Renal pelvis (tissue), 4 donors: ENCODE results near the gene ZNF331. TPM values are rescaled to one million over a fixed set of nuclear protein-coding genes. Genes with fewer than 3 reads are reported as not detected.

Experiments used
- DNase-seq: peaks from one replicate; pipeline ENCODE4 v3.0.0-alpha.2; 2013
- polyA plus RNA-seq, 3 donors: library from polyadenylated mRNA; unstranded; fragments of 120-200 nt; gene quantifications; one replicate each; pipeline ENCODE4 v1.2.1, GENCODE V29; 2013; ENCODE audit not compliant: insufficient read length in 3 of 3

ZNF331 gene
- polyA plus RNA-seq, 3 donors: 14.4 to 23.7 (median 22.4) TPM

DNA sequence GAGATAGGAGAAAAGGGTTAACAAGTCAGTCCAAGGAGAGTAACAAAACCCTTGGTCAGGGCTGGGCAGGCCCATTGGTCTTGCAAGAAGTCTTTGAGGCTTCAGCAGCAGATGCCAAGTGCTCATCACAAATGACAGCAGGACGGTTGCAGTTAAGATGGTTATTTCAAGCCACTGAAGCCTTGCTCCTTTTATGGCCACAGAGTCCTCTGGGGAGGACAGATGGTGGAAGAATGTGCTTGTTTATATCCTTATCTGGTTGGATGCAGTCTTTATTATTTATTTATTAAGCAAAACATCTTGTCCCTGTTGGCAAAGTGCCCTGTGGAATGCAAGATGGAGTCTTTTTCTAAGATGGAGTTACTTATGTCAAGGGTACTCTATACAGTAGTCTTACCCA is 19.2 kb upstream of the ZNF331 start:
- DNase-seq: no peak

DNA sequence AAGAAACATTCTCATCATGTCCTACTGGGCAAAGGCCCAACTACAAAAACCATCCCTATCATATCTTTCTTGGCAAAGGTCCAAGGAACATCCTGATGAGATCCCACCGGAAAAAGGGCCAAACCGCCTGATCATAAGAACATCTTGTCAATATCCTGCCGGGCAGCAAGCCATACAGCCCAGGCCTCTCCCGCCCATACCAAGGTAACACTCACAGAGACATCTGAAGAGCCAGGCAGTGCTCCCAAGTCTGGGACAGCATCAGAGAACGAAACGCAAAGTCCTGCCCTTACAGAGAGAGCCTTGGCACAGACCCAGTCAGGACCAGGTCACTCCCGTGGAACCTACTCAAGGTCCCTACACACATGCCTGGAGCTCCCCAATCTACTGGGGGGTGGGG is 18.5 kb upstream of the ZNF331 start:
- DNase-seq: no peak

DNA sequence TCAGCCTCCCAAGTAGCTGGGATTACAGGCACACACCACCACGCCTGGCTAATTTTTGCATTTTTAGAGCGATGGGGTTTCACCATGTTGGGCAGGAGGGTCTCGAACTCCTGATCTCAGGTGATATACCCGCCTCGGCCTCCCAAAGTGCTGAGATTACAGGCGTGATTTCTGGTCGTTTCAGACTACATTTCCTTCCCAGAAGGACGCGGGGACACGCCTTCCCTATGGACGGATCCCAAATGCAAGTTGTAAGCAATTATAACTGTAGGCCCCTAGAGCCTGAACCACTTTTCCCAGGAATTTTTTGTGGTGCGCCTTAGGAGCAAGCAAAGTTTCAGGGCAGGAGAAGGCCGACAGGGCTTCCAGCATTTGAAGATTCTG is 17.8 kb upstream of the ZNF331 start:
- DNase-seq: no peak

DNA sequence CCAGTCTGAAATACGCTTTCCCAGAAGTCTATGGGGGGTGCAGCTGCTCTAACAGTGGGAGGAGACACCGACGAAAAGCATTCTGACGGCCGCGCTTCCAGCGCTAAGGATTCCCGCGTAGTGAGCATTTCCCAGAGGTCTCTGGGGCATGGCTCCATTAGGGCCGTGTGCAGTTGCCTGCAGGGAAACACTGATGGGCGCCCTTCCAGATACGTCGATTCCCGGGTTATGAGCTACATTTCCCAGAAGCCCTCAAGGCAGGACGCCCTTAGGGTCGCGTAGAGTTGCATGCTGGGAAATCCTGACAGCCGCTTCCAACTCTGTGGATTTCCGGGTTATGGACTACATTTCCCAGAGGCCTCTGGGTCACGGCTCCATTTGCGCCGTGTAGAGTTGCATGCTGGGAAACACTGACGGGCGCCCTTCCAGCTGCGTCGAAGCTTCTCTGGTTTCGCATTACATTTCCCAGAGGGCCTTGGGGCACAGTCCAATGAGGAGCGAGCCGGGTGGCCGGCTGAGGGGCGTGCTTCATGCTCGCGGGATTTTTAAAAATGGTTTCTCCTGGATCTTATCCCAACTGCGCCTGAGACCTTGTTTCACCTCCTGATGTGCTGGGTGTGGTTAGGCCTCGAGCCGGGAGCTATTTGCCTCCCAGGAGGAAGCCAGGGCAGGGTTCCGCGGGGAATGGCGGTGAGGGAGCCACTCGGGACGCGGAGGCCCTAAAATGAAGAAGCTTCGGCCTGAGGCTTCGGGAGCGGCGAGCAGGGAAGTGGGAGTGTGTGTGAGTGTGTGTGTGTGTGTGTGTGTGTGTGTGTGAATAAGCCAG is 17.2 kb upstream of the ZNF331 start:
- peak; percentile 99 for DNase-seq

DNA sequence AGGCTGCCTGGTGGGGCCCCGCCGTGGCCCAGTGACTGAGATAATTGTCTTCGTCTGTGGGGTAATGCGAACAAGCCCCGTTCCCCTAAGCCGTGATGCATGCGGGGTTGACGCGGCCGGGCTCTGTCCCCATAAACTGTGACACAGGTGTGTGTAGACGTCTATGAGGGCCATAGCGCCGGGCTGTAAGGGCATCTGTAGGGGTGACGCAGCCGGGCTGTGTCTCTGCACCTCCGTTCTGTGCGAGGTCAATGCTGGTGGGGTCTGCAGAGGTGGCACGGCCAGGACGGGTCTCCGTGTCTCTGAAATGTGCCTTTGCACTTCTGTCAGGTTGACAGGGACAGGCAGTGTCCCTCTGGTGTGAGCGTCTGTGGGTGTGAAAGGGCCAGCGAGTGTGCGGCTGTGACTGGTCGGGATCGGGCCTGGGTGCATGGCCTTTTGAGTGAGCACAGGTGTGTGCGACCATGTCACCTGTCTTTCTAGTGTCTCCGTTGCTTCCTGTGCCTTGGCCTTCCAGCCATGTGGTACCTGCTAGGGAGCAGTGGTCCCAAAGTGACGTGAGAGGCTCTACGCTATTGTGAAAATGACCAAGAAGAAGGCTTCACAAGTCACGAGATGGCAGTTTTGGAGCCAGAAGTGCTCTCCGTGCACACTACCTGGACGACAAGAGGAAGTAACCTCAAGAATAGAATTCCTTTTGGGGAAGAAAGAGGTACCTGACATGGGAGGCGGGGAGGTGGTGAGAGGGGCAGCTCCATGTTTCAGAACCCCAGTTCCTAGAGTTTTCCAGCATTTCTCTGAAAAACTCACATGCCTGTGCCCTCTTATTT is 16.4 kb upstream of the ZNF331 start:
- DNase-seq: no peak

DNA sequence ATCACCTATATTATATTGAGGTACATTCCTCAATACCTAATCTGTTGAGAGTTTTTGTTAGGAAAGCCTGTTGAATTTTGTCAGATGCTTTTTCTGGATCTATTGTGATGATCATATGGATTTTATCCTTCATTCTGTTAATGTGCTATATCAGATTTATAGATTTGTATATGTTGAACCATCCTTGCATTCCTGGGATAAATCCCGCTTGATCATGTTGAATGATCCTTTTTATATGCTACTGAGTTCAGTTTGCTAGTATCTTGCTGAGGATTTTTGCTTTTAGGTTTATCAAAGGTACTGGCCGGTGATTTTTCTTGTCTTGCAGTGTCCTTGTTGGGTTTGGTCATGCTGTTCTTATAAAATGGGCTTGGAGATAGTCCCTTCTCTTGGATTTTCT is 12.0 kb upstream of the ZNF331 start:
- no peak for DNase-seq

DNA sequence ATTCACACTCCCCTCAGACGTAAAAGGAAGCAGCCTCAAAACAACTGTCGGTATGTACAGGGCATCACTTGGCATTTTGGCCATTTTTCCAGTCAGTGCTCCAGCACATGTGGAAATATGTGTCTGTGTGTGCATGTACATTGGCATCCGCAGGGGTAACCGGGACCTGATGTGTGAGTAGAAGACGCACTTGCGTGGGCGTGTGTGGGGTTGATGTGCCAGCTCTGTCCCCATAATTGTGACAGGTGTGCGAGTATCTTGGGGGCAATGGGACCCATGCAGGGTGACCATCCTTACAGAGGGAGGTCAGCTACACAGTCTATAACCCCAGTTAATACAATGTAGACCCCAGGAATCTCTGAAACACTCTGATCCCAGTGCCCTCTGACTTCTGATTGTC is 7.3 kb upstream of the ZNF331 start:
- no peak for DNase-seq

DNA sequence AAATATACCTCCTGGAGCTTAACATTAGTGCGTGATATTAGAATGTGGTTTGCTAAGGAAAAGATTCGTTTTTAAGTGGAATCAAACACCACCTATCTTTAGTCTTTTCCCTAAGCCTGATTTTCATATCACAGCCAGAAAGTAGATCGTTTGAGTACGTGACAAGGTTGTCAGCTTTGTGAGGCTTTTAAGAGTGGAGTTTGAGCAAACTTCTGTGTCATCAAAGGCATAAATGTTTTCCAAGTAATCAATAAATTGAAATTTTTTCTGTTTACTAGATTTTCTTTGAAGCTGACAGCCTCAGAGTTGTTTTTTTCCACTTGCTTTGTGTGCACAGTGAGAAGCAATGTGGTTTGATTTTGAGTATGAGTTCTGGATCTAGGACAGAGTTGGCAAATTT is 6.5 kb upstream of the ZNF331 start:
- DNase-seq: no peak

DNA sequence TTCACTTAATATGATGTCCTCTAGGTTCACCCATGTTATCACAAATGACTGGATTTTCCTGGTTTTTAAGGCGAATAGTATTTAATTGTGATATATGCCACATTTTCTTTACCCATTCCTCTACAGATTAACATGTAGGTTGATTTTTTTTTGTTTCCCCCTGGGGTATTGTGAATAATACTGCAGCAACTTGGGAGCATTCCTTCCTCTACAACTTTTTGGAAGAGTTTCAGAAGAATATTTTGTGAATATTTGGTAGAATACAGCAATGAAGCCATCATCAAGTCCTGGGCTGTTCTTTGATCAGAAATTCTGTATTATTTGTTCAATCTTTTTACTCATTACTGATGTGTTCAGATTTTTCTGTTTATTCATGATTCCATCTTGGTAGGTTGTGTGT is 5.6 kb upstream of the ZNF331 start:
- no peak for DNase-seq

DNA sequence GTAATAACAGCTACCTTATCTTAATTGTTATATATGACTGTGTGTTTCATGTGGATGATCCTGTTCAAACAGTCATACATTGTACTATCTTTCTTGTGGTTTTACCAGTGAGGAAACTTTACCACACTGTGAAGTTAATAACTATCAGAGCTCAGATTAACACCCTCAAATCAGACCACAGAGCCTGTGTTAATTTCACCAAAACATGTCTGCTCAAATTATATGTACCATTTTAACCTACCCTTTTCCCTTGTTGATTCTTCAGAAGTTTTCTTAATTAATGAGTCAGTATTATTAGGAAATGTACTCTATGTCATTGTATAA is 1.8 kb upstream of the ZNF331 start:
- no peak for DNase-seq

DNA sequence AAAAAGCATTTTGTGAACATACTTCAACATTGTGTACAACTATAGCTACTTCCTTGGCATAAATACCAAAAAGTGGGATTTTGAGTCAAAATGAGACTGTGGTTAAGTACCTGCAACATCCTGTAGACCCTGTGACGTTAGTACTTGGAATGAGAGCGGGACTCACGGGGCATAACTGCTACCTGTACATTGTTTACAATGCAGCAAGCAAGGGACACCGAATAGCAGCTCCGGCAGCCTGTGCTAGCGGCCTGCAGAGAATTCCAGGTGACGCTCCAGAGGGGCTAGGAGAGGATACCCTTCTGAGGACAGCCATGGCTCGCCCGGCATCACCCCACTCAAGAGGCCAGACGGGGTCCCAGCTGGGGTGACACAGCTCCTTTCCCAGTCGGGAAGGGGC is 824 bp upstream of the ZNF331 start:
- no peak for DNase-seq

DNA sequence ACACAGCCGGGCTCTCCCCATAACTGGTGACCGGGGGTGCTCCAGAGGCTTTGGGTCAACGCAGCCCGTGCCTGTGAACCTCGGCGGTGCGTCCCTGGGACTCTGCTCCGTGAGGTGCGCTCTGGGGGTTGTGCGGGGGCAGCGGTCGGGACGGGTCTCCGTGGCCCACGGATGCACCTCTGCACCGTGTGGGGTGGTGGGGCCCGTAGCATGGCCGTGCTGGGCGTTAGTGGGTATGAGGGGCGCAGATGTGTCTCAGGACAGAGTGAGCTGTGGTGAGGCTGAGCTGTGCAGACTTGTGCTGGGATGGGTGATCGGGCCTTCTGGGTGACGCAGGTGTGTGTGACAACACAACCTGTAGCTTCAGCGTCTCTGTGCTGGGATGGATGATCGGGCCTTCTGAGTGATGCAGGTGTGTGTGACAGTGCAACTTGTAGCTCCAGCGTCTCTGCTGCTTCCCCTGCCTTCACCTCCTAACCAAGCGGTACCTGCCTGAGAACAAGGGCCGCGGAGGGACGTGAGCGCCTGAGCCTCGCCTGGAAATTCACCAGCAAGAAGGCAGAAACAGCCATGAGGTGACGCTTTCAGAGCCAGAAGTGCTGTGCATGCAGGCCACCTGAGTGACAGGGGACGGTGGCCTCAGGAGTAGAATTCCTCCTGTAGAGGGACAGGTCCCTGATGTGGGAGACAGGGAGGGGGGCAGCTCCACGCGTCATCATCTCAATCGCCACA is 599 bp downstream of the ZNF331 start:
- DNase-seq: no peak

DNA sequence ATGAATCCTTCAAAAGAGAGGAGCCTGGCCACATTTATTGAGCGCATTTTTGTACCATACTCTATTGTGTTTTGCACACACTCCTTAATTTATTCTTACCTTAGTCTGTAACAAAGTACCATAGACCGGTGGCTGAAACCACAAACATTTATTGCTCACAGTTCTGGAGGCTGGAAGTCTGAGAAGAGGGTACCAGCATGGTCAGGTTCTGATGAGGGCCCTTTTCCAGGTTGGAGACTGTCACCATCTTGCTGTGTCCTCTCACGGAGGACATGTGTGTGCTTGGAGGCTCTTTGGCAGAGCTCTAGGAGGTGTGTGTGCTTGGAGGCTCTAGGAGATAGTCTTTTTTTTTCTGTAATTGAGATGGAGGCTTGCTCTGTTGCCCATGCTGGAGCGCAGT is 2.1 kb downstream of the ZNF331 start:
- DNase-seq: no peak

DNA sequence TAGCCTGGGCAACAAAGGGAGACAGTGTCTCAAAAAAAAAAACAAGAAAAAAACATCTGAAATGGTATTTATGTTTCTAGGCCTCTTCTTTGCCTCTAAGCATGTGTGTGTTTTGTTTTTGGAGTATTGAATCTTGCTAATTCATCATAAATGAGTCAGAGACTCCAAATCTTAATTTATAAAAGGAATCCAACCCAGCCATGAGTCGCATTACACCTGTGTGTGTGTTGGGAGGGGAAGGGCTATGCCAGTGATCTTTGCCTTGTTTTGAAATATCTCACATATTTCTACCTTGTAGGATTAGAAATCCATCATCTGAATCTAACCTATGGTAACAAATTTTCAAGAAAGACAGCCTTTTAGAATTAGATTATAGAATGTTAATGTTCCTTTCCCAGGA is 4.0 kb downstream of the ZNF331 start:
- no peak for DNase-seq

DNA sequence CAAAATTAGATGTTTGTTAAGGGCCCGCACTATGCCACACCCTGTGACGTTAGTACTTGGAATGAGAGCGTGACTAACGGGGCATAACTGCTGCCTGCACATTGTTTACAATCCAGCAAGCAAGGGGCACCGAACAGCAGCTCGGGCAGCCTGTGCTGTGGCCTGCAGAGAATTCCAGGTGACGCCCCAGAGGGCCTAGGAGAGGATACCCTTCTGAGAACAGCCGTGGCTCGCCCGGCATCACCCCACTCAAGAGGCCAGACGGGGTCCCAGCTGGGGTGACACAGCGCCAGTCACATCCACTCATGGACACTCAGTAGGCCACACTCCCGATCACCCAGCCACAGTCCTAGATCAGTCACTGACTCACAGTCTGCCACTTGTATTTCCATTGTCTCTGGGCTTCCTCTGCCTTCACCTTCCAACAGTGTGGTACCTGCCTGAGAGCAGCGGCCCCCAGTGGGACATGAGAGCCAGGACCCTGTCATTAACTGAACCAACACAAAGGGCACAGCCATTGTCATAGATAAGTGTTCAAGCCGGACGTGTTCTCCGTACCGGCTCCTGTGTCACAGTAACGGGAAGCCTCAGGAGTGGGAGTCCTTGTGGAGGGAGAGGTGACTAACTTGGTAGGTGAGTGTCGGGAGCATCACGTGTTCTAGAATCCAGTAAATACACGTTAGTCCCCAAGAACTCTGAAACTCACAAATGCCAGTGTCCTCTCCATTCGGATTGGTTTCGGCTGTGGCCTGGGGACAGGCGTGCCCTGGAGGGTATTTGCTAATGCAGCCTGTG is 7.5 kb downstream of the ZNF331 start:
- no peak for DNase-seq

DNA sequence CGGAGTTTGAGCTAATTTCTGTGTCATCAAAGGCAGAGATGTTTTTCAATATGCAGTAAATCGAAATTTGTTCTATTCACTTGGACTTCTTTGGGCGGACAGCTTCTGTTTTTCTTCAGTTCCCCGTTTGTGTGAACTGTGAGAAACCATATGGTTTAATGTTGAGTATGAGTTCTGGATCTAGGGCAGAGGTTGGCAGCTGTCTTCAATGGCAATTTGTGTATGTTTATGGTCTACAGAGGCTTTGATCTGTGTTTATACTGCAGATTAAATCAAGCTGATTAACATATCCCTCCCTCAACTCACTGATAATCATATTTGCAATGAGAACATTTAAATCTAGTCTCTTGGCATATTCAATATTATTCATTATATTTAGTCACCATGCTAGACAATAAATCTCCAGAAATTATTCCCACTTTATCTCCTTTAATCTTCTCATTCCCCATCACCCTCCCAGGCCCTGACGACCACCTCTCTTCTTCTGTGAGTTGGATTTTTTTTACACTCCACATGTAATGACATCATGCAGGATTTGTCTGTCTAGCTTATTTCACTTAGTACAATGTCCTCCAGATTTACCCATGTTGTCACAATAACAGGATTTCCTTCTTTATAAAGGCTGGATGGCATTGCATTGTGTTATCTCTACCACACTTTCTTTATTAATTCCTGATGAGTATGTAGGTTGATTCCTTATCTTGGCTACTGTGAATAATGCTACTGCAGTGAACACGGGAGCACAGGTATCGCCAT is 9.0 kb downstream of the ZNF331 start:
- DNase-seq: no peak

DNA sequence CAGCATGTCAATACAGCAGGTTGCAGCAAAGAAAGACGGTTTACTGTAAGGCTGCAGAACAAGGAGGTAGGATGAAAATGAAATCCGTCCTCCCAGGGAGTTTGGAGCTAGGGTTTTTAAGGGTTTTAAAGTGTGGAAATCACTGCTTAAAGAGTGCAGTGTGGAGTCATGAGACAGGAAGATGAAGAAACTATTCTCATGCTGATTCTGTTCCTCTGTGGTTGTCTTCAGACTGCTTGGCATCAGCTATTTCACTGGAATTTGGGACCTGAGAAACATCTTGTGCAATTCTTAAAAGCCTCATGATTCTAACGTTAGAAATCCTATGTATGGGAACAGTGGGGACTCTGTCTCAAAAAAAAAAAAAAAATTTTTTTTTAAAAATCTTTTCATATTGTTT is 11.4 kb downstream of the ZNF331 start:
- no peak for DNase-seq

DNA sequence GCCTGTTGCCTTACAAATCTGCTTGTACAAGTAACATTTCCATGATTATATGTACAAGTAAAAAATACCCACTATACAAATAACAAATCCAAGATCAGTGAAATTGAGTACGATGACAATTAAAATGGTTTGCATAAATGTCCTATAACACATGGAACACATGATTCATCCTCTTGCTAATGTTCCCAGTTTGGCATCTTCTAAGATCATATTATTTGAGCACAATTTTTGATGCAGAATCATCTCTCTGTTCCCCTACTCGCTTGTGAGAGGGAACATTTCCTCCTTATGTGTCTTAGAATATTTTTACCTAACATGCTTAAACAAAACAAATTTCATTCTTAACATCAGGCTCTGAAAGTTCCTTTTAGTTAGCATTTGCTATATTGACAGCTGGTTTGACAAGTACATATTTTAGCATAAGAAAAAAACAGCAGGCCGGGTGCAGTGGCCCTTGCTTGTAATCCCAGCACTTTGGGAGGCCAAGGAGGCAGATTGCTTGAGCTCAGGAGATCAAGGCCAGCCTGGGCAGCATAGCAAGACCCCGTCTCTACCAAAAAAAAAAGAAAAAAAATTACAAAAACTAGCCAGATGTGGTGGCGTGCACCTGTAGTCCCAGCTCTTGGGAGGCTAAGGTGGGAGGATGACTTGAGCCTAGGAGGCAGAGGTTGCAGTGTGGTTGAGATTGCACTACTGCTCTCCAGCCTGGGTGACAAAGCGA is 14.2 kb downstream of the ZNF331 start:
- no peak for DNase-seq

DNA sequence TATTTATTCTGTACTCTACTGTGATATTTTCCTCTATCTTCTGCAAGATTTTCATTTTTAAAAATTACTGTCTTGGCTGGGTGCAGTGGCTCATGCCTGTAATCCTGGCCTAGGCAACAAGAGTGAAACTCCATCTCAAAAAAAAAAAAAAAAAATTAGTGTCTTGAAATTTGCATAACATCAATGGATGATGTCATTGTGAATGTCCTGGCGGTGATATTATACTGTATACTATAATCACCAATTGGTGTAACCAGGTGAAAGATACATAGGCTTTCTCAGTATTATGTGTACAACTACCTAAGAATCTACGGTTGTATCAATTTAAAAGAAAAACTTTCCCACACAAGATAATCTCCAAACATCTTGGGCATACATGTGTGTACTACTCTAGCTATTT is 15.2 kb downstream of the ZNF331 start:
- no peak for DNase-seq
